Caco-2 (cell line): ENCODE measurements around the gene PSMD6. TPM values are rescaled to one million over a fixed set of nuclear protein-coding genes. Genes with fewer than 3 reads are reported as not detected.

Source experiments
- BruUV-seq: library from RNA; stranded (reverse); fragments of 400-500 nt; replicated peaks from 2 replicates; lab custom pipeline; 2021; lab: Mats Ljungman, UMichigan
- CTCF ChIA-PET: fragments of 300-600 bp; sonication (Branson Sonifier 250); formaldehyde crosslinking; loops from one replicate; lab custom pipeline; 2022; ENCODE audit warnings: antibody characterized with exemption; lab: Charles Lee
- POLR2A ChIA-PET: fragments of 300-600 bp; sonication (Branson Sonifier 250); formaldehyde crosslinking; loops from one replicate; lab custom pipeline; 2022; ENCODE audit warnings: antibody characterized with exemption; lab: Charles Lee
- DNase-seq, 2 experiments: peaks; one replicate each; pipeline versions ENCODE4 v3.0.0 to v3.0.0-alpha.2; 2020 to 2022
- H3K27me3 ChIP-seq: replicated peaks from 2 replicates; pipeline ENCODE4 v1.6.0; 2011; ENCODE audit warnings: low read length; ENCODE audit not compliant: control insufficient read depth, insufficient read depth
- H3K36me3 ChIP-seq: 2 replicates; pipeline ENCODE4 v1.5.1; 2011; ENCODE audit warnings: low read length; ENCODE audit not compliant: control insufficient read depth, insufficient read depth
- H3K4me1 ChIP-seq: fragments of 250-450 bp; sonication (Bioruptor Pico); 2 replicates; pipeline ENCODE4 v1.5.1; 2020; ENCODE audit warnings: mild to moderate bottlenecking
- H3K4me3 ChIP-seq: 2 replicates; pipeline ENCODE4 v1.5.1; 2011; ENCODE audit warnings: low read depth, mild to moderate bottlenecking, control low read depth, low read length
- H3K9me3 ChIP-seq: fragments of 250-450 bp; sonication (Bioruptor Pico); 2 replicates; pipeline ENCODE4 v1.5.1; 2020; ENCODE audit warnings: mild to moderate bottlenecking, moderate library complexity
- H3K27ac Mint-ChIP-seq: one replicate; pipeline ENCODE4 v1.8.0; 2022; ENCODE audit warnings: mixed read lengths; ENCODE audit not compliant: unreplicated experiment
- H3K27me3 Mint-ChIP-seq: one replicate; pipeline ENCODE4 v1.8.0; 2022; ENCODE audit warnings: mixed read lengths; ENCODE audit not compliant: insufficient read depth, unreplicated experiment
- H3K36me3 Mint-ChIP-seq: one replicate; pipeline ENCODE4 v1.8.0; 2022; ENCODE audit warnings: mild to moderate bottlenecking, mixed read lengths; ENCODE audit not compliant: insufficient read depth, unreplicated experiment
- H3K4me1 Mint-ChIP-seq: one replicate; pipeline ENCODE4 v1.8.0; 2022; ENCODE audit warnings: low read depth, mixed read lengths; ENCODE audit not compliant: unreplicated experiment
- H3K4me3 Mint-ChIP-seq: one replicate; pipeline ENCODE4 v1.8.0; 2022; ENCODE audit warnings: mild to moderate bottlenecking, moderate library complexity, mixed read lengths; ENCODE audit not compliant: unreplicated experiment
- H3K9me3 Mint-ChIP-seq: one replicate; pipeline ENCODE4 v1.8.0; 2022; ENCODE audit warnings: mixed read lengths; ENCODE audit not compliant: unreplicated experiment
- CTCF ChIP-seq, 2 experiments: fragments of 200-600 bp in 1 of 2; IDR thresholded peaks; 1 replicate in 1 of 2; 2 replicates in 1 of 2; pipeline versions ENCODE4 v1.5.1 to v1.8.0; 2011 to 2022; ENCODE audit warnings: antibody characterized with exemption in 1 of 2, control low read depth in 1 of 2, inconsistent platforms in 1 of 2, low read depth in 1 of 2, low read length in 1 of 2, mild to moderate bottlenecking in 1 of 2, moderate library complexity in 1 of 2; ENCODE audit not compliant: insufficient read depth in 1 of 2, severe bottlenecking in 1 of 2, unreplicated experiment in 1 of 2
- intact Hi-C: fragments of 100-400 bp; cut with micrococcal nuclease; formaldehyde crosslinking; loops from one replicate; pipeline ENCODE4 v1.10.0; 2022; ENCODE audit not compliant: unreplicated experiment
- total RNA-seq: library from RNA; stranded (reverse); gene quantifications from 2 replicates; pipeline ENCODE4 v1.2.3, GENCODE V29; 2022

PSMD6 gene
- total RNA-seq, 1 experiment from 2014 or later = 100 TPM

- peaks cover 57% of the 10 kb centered on the region for H3K36me3 Mint-ChIP-seq
- ChIA-PET CTCF (no interaction called here), POLR2A (no interaction called here)
- H3K9me3 Mint-ChIP-seq = no peaks in the 10 kb centered on the region
- Histone ChIP-seq H3K4me1 (no peaks in the 10 kb centered on the region), H3K36me3 (peaks cover 1% of the 10 kb centered on the region; the same call in 1 of the 2 replicates), H3K9me3 (no peaks in the 10 kb centered on the region), H3K27me3 (no peaks in the 10 kb centered on the region), H3K4me3 (no peak overlapping the region)
- no TSS peak for BruUV-seq
- H3K27me3 Mint-ChIP-seq = no peaks in the 10 kb centered on the region
- TF ChIP-seq CTCF (IDR thresholded peaks at IDR 0.05; ENCODE audit: insufficient read depth in 1 of 2, low read depth in 1 of 2, low read length in 1 of 2, severe bottlenecking in 1 of 2, unreplicated experiment in 1 of 2) = no peak
- no peak overlapping the region for H3K27ac Mint-ChIP-seq
- no peak overlapping the region for H3K4me3 Mint-ChIP-seq
- intact Hi-C loops = loop anchor here (5.0 kb wide), 2 partner anchors 43 to 638 kb away; no protein-coding TSS in a partner anchor
- no peak for DNase-seq
- H3K4me1 Mint-ChIP-seq = no peaks in the 10 kb centered on the region
Measured at GRCh38 chr3:63990204-63990603, 33.1 kb downstream of the PSMD6 start.

GRCh38 chr3:63988943-63989342 is 34.4 kb downstream of the PSMD6 start:
- no peak for DNase-seq
- Histone ChIP-seq H3K9me3 (no peaks in the 10 kb centered on the region), H3K4me3 (no peak overlapping the region), H3K4me1 (no peaks in the 10 kb centered on the region), H3K36me3 (no peaks in the 10 kb centered on the region), H3K27me3 (no peaks in the 10 kb centered on the region)
- Mint-ChIP-seq H3K4me3 (no peak overlapping the region), H3K9me3 (no peaks in the 10 kb centered on the region), H3K36me3 (peaks cover 57% of the 10 kb centered on the region), H3K27me3 (no peaks in the 10 kb centered on the region), H3K4me1 (no peaks in the 10 kb centered on the region), H3K27ac (no peak overlapping the region)
- ChIA-PET CTCF (no interaction called here), POLR2A (no interaction called here)
- intact Hi-C loops = no loop called here
- BruUV-seq = no TSS peak
- no peak for TF ChIP-seq CTCF (IDR thresholded peaks at IDR 0.05; ENCODE audit: insufficient read depth in 1 of 2, low read depth in 1 of 2, low read length in 1 of 2, severe bottlenecking in 1 of 2, unreplicated experiment in 1 of 2)

- intact Hi-C loops = no loop called here
- Histone ChIP-seq H3K9me3 (no peaks in the 10 kb centered on the region), H3K36me3 (no peaks in the 10 kb centered on the region), H3K4me1 (no peaks in the 10 kb centered on the region), H3K4me3 (no peak overlapping the region), H3K27me3 (no peaks in the 10 kb centered on the region)
- H3K27me3 Mint-ChIP-seq = no peaks in the 10 kb centered on the region
- POLR2A ChIA-PET = no interaction called here
- no peaks in the 10 kb centered on the region for H3K4me1 Mint-ChIP-seq
- no peak for TF ChIP-seq CTCF (IDR thresholded peaks at IDR 0.05; ENCODE audit: insufficient read depth in 1 of 2, low read depth in 1 of 2, low read length in 1 of 2, severe bottlenecking in 1 of 2, unreplicated experiment in 1 of 2)
- DNase-seq = no peak
- CTCF ChIA-PET = no interaction called here
- H3K27ac Mint-ChIP-seq = no peak overlapping the region
- H3K4me3 Mint-ChIP-seq = no peak overlapping the region
- no peaks in the 10 kb centered on the region for H3K9me3 Mint-ChIP-seq
- BruUV-seq = no TSS peak
- peaks cover 46% of the 10 kb centered on the region for H3K36me3 Mint-ChIP-seq
Measured at GRCh38 chr3:63986831-63987230, 36.5 kb downstream of the PSMD6 start.
